ENCODE results near the gene C1orf174.

The C1orf174 gene

DNA sequence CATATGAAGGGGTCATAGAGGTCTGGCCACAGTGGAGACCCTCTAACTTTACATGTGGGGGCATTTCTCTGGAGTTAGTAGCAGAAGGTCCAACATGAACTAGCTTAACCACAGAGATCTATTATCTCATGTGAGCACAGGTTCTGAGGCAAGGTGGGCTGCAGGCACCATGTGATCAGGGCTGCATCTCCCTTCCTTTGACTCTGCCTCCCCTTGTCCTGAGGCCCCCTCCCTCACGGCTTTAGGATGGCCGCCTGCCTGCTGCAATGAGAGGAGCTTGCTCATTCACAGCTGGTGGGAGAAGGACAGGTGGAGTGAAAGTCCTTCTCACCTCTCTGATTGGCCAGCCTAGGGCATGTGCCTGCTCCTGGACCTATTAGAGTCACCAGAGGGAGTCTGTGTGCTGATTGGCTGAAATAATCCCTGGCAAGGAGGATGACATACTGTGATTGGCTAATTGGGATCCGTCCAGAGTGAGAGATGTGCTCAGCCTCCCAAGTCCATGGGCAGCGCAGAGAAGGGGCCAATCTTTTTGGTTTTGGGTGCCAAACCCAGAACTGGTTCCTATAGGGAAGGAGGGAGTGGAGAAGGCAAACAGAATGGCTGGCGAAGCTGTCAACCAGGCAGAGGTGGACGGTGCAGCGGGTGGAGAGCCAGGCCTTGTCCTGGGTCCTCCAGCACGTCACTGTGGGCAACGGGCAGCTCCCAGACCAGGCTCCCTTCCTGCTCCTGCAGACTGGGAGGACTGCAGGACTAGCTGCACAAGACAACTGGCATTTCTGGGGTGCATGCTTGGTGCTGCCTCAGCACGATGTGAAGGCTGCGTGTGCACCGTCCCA lies 39.4 kb upstream of the C1orf174 start:
- Histone ChIP-seq H3K4me1 (no peaks in the 10 kb centered on the region), H3K4me3 (no peak overlapping the region), H3K27me3 (peaks cover 0 to 41% of the 10 kb centered on the region in 2 donors), H3K36me3 (no peaks in the 10 kb centered on the region), H3K27ac (no peak overlapping the region), H3K9me3 (peaks cover 0 to 12% (median 11%) of the 10 kb centered on the region in 3 donors)
- TF ChIP-seq, protein P1, sequence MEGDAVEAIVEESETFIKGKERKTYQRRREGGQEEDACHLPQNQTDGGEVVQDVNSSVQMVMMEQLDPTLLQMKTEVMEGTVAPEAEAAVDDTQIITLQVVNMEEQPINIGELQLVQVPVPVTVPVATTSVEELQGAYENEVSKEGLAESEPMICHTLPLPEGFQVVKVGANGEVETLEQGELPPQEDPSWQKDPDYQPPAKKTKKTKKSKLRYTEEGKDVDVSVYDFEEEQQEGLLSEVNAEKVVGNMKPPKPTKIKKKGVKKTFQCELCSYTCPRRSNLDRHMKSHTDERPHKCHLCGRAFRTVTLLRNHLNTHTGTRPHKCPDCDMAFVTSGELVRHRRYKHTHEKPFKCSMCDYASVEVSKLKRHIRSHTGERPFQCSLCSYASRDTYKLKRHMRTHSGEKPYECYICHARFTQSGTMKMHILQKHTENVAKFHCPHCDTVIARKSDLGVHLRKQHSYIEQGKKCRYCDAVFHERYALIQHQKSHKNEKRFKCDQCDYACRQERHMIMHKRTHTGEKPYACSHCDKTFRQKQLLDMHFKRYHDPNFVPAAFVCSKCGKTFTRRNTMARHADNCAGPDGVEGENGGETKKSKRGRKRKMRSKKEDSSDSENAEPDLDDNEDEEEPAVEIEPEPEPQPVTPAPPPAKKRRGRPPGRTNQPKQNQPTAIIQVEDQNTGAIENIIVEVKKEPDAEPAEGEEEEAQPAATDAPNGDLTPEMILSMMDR (IDR thresholded peaks at IDR 0.05) = no peak
- intact Hi-C loops (cut with DNase I; ENCODE audit: low total_unique reads) = no loop called here
- no peak for DNase-seq

DNA sequence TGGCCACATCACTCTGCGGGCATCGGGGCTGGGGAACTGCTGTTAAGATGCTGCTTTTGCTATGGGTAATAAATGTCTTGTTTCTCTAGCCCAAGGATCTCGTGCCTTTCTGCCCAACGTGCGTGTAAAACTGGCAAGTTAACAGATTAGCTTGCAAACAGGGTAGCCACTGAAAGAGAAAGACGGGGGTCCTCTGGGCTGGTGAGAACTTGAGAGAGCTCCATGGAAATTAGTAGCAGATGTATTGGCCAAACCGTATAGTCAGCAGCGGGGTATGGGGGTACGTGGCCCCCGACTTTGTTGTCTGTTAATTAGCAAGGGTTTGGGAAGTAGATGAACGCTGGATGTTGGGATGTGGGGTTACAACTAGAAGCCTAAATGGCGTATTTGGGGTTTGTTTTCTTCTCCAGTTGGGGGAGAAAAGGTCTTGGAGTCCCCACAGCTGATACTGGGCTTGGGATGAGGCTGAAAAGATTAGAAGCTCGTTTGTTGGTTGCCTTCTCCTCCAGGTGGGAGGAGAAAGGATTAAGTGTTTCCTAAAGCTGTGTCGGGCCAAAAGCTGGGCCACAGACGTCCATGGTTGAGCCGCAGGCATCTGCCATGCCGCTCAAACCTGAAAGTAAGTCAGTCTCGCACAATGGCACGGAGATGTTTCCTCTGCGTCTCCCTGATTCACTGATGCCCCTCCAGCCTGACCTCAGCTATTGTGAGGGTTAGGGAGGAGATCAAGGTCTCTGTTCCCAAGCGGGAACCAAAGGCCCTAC lies 32.3 kb upstream of the C1orf174 start:
- intact Hi-C loops (cut with DNase I; ENCODE audit: low total_unique reads) = no loop called here
- H3K4me1 ChIP-seq = no peaks in the 10 kb centered on the region

DNA sequence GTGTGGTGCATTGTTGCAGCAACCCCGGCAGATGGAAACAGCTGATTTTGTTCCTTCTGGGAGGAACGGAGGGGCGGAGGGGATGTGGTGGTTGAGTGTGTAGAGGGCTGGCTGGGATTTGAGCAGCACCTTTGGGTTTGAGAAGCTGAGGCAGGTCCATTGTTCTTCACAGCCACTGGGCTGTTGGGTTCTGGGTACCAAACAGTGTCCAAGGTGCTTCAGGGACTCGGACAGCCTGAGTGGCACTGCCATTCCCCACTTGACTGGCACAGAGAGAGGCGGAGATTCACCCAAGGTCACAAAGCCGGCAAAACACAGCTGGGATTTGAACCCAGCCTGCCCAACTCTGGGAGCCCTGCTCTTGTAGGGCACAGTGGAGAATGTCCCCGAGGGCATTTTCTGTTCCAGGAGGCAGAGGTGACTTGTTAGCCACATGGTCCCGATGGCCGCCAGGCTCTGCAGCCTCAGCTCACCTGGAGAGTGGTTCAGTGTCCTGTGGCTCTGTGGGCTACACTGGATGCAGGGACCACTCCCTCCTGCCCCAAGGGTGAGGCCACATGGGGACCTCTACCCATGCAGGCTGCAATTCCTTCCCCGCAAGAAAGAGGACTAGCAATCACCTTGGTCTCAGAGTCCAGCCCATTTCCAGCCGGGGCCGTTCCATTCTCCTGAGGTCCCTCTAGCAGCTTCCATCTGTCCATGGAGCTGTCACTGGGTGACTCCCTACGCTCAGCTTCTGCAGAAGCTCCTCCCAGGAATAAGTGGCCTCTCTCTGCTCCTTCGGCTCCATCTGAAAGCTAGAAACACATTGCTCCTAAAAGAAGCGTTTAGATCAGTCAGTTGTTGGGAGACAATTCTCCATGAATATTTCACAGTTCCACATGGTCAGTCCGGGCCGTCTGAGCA lies 31.2 kb upstream of the C1orf174 start:
- no peaks in the 10 kb centered on the region for H3K36me3 ChIP-seq
- H3K4me3 ChIP-seq = no peak overlapping the region
- H3K27me3 ChIP-seq = peaks cover 0 to 31% of the 10 kb centered on the region in 2 donors
- H3K27ac ChIP-seq = no peak overlapping the region
- H3K4me1 ChIP-seq = no peaks in the 10 kb centered on the region
- TF ChIP-seq, protein P1 (IDR thresholded peaks at IDR 0.05) = no peak
- no peak for DNase-seq
- H3K9me3 ChIP-seq = peaks cover 0 to 2% (median 0%) of the 10 kb centered on the region in 3 donors
- intact Hi-C loops (cut with DNase I; ENCODE audit: low total_unique reads) = no loop called here

More for the DNA sequence above, 32.3 kb upstream of the C1orf174 start:
- no peak for DNase-seq
- Histone ChIP-seq H3K4me3 (no peak overlapping the region), H3K27me3 (peaks cover 0 to 29% of the 10 kb centered on the region in 2 donors), H3K9me3 (peaks cover 0 to 7% (median 2%) of the 10 kb centered on the region in 3 donors), H3K27ac (no peak overlapping the region), H3K36me3 (no peaks in the 10 kb centered on the region)
- TF ChIP-seq, protein P1 (IDR thresholded peaks at IDR 0.05) = no peak

DNA sequence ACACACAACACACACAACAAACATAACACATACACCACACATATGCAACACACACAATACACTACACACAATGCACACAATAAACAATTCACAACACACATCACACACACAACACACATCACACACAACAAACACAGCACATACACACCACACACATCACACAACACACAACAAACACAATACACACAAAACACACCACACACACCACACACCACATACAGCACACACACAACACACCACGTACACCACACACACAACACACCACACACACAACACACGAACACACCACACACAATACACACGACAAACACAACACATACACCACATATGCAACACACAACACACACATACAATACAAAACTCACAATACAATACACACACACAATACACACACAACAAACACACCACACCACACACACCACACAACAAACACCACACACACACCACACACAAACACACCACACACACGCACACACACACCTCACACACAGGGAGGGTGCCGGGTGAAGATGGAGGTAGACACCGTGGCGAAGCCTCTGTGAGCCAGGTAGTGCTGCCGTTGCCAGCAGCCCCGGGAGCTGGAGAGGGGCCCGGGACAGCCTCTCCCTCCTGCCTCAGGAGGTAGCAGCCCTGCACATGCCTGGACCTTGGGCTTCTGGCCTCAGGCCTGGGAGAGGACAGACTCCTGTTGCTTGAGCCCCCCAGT lies 30.4 kb upstream of the C1orf174 start:
- intact Hi-C loops (cut with DNase I; ENCODE audit: low total_unique reads) = no loop called here

More for the DNA sequence above, 30.4 kb upstream of the C1orf174 start:
- TF ChIP-seq, protein P1 (IDR thresholded peaks at IDR 0.05) = no peak
- H3K36me3 ChIP-seq = no peaks in the 10 kb centered on the region
- peaks cover 0 to 33% of the 10 kb centered on the region in 2 donors for H3K27me3 ChIP-seq
- H3K9me3 ChIP-seq = no peaks in the 10 kb centered on the region
- no peak overlapping the region for H3K27ac ChIP-seq
- DNase-seq = no peak
- no peak overlapping the region for H3K4me3 ChIP-seq
- no peaks in the 10 kb centered on the region for H3K4me1 ChIP-seq

Measured in tibial artery (tissue), 4 donors.